KOPT-K1 (cell line): ENCODE results near the gene KHDC1L.
"Not testable (repeated sequence)": the region's sequence is repeated elsewhere in the genome, so short reads cannot be mapped to it uniquely, and the experiment has no call there.

ENCODE experiments used
- H3K27ac ChIP-seq: fragments of 200-600 bp; sonication (generic); 2 replicates; pipeline ENCODE4 v1.5.1; 2016; ENCODE audit warnings: antibody characterized with exemption, mild to moderate bottlenecking, low read depth, low read length; ENCODE audit not compliant: poor library complexity, severe bottlenecking
- H3K36me3 ChIP-seq: fragments of 200-600 bp; sonication (generic); 2 replicates; pipeline ENCODE4 v1.5.1; 2017; ENCODE audit warnings: antibody characterized with exemption, mild to moderate bottlenecking, low read length, moderate library complexity; ENCODE audit not compliant: insufficient read depth
- H3K9me3 ChIP-seq: fragments of 200-600 bp; sonication (generic); 2 replicates; pipeline ENCODE4 v1.5.1; 2017; ENCODE audit warnings: antibody characterized with exemption, low read length, mild to moderate bottlenecking; ENCODE audit not compliant: insufficient read depth, poor library complexity, severe bottlenecking

KHDC1L gene

DNA sequence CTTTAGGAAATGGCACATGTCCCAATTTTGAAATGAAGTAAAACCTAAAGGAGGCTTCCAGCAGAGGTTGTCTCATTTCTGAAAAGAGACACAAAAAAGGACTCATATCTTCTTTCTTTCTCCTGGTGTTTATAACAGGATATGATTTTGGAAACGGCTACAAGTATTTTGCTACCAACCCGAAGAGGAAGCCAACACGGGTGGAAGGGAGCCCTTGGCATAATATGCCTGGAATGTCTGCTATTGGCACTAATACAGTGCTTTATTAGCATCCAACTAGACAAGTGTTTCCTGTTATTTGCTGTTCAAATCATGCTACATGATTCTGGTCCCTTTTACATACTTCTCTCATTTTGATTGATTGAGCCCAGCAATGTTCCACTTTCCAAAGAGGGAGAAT is 8.7 kb upstream of the KHDC1L start:
- not testable (repeated sequence) for H3K27ac ChIP-seq, H3K36me3 ChIP-seq, H3K9me3 ChIP-seq

DNA sequence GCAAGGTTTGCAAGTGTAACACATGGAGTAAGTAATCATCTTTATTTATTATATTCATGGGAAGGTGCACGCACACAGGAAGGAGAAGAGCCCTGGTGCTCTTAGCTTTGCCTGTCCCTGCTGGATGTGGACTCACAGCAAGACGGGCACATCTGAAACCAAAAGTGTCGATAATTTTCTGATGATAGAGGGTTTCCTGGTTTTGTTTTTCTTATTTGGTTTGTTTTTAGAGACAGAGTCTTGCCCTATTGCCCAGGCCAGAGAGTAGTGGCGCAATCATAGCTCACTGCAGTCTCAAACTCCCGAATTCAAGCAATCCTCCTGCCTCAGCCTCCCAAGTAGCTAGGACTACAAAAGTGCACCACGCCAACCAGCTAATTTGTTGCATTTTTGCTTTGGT is 7.8 kb upstream of the KHDC1L start:
- Histone ChIP-seq H3K27ac (no peak overlapping the region), H3K36me3 (no peaks in the 10 kb centered on the region), H3K9me3 (no peaks in the 10 kb centered on the region)

DNA sequence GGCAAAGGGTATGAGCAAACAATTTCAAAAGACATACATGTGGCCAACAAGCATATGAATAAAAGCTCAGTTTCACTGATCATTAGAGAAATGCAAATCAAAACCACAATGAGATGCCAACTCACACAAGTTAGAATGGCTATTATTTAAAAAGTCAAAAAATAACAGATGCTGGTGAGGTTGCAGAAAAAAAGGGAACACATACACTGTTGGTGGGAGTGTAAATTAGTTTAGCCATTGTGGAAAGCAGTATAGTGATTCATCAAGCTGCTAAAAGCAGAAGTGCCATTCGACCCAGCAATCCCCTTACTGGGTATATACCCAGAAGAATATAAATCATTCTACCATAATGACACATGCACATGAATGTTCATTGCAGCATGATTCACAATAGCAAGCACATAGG is 6.7 kb upstream of the KHDC1L start:
- no peaks in the 10 kb centered on the region for H3K9me3 ChIP-seq
- no peaks in the 10 kb centered on the region for H3K36me3 ChIP-seq
- no peak overlapping the region for H3K27ac ChIP-seq

DNA sequence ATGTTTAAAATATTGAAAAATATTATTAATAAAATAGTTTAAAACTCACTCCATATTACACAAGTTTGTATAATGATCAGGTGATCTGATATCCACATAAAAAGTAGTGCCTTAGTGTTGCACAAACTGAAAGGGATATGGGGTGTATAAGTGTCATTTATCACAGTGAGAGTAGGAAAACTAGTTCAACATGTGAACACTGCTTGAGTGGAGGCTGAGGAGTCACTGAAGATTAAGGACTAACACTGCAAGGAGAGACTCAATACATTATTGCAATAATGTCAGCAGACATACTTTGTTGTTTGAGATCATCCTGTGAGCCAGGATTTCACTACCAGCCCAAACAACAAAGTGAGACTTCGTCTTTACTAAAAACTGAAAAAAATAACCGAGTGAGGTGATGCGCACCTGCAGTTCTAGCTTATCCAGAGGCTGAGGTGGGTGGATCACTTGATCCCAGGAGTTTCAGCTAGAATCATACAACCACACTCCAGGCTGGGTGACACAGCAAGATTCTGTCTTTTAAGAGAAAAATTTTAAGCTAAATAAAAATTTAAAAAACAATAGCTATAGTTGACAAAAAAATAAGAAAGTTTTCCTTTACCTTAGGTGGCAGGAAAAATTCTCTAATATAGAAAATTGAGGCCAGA is 2.4 kb upstream of the KHDC1L start:
- Histone ChIP-seq H3K9me3 (no peaks in the 10 kb centered on the region), H3K36me3 (no peaks in the 10 kb centered on the region), H3K27ac (no peak overlapping the region)

DNA sequence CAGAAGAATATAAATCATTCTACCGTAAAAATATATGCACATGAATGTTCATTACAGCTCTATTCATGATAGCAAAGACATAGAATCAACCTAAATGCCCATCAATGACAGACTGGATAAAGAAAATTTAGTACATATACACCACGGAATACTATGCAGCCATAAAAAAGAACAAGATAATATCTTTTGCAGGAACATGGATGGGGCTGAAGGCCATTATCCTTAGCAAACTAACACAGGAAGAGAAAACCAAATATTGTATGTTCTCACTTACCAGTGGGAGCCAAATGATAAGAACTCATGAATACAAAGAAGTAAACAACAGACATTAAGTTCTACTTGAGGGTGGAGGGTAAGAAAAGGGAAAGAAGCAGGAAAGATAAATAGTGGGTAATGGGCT is 8.4 kb downstream of the KHDC1L start:
- H3K27ac ChIP-seq, result no peak overlapping the region
- H3K36me3 ChIP-seq, result no peaks in the 10 kb centered on the region
- H3K9me3 ChIP-seq, result no peaks in the 10 kb centered on the region

DNA sequence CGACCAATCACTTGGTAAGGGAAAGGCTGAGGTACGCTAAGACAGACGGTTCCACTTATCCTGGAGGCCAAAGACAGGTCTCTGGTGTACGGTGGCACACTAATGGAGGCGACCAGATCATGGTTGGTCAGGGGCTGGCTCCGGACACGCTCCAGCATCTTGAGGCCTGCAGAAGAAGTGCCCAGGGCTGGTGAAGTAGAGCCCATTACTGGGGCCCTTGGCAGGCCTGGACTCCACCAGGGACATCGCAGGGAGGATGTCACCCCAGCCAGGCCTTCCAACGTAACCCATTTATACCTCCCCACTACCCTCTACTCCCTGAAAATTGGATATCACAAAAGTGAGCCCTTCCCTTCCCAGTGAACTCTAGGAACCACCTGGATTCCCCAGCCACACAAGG is 16.2 kb downstream of the KHDC1L start:
- peaks cover 5% of the 10 kb centered on the region for H3K9me3 ChIP-seq
- H3K27ac ChIP-seq, result no peak overlapping the region
- H3K36me3 ChIP-seq, result no peaks in the 10 kb centered on the region

DNA sequence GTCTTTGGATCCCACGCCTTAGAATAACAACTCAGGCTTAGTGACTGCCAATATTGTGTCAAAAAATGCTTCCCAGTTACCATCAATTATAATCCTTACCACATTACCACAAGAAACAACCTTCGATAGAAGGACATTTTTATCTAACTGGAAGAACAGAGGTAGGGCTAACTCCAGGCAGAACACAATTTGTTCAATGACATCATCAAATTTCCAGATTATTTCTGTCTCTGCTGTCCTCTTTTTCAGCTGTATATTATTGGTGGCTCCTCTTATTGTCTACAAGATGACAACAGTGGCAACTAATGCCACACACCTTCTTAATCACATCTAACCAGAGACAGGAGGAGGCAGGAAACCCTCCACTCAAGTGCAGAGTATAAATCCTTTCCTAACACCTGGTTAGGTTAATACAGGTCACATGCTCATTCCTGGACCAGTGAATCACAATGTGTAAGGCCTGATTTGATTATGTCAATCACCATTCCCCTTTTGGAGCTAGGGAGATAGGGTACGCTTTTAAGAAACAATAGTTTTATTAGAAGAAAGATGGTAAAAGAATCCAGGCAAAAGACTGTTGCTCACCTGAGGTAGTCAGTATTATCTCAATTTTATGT is 18.0 kb downstream of the KHDC1L start:
- Histone ChIP-seq H3K36me3 (no peaks in the 10 kb centered on the region), H3K27ac (no peak overlapping the region), H3K9me3 (peaks cover 5% of the 10 kb centered on the region)

DNA sequence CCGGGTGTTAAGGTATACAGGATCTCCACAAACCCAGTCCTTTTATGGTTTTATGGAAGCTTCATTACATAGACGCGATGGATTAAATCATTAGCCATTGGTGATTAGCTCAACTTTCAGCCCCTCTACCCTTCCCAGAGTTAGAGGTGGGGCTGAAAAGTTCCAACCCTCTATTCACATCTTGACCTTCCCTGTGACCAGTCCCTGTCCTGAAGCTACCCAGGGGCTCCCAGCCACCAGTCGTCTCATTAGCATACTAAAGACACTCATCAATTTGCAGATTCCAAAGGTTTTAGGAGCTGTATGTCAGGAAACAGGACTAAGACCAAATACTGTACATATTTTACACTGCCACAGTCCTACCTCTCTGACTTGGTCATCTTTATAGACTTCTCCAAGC is 21.0 kb downstream of the KHDC1L start:
- peaks cover 5% of the 10 kb centered on the region for H3K9me3 ChIP-seq
- no peaks in the 10 kb centered on the region for H3K36me3 ChIP-seq
- H3K27ac ChIP-seq, result no peak overlapping the region

DNA sequence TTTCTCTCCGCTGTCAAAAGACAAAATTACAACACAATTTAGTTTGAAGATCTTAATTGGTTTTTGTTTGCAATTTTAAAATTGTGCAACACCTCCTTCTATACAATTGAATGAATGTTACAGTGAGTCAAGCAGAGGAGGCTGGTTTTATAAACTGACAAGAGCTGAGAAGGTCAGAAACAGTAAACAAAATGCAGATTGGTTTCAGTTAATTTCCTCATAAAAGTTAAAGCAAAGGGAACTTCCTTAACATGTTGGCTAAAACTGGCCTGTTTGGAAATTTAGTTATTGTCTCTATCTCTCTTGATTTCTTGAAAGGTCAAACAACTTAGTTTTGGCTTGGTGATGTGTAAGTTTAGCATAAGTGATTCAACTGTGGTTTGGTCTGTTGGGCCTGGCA is 22.2 kb downstream of the KHDC1L start:
- H3K36me3 ChIP-seq, result no peaks in the 10 kb centered on the region
- peaks cover 5% of the 10 kb centered on the region for H3K9me3 ChIP-seq
- no peak overlapping the region for H3K27ac ChIP-seq

DNA sequence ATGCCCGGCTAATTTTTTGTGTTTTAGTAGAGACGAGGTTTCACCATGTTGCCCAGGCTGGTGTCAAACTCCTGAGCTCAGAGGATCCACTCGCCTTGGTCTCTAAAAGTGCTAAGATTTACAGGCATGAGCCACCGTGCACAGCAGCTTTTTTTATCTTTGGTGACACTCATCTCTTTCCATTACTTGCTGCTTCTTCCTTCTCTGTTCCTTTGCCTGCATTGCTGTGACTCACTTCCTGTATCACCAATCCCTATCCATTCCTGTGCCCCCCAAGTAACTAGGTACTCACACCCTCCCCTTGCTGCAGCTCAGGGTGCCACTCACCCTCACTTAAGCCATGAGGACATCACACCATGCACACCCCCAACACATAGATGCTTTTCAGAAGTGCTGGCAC is 24.6 kb downstream of the KHDC1L start:
- no peak overlapping the region for H3K27ac ChIP-seq
- no peaks in the 10 kb centered on the region for H3K9me3 ChIP-seq
- H3K36me3 ChIP-seq, result no peaks in the 10 kb centered on the region

DNA sequence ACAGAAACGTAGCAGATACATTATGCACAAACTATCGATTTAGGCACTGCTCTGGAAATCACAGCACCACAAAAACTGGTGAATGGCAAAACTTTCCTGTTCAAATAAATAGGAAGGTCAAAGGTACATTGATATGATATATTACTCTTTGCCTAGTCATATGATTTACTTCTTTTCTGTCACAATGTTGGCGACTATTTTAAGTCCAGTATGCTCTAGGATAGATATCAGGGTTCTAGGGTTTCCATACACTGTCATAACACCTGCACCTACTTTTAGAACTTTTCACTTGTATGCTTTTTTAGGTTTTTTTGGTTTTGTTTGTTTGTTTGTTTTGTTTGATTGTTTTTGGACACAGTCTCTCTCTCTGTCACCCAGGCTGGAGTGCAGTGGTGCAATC is 25.0 kb downstream of the KHDC1L start:
- no peaks in the 10 kb centered on the region for H3K9me3 ChIP-seq
- no peaks in the 10 kb centered on the region for H3K36me3 ChIP-seq
- no peak overlapping the region for H3K27ac ChIP-seq

DNA sequence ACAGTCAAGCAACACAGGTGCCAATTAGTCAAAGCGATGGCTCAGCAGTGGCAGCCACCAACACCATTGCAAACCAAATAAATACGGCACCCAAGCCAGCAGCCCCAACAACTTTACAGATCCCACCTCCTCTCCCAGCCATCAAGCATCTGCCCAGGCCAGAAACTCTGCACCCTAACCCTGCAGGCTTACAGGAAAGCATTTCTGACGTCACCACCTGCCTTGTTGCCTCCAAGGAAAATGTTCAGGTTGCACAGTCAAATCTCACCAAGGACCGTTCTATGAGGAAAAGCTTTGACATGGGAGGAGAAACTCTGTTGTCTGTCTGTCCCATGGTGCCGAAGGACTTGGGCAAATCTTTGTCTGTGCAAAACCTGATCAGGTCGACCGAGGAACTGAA is 30.6 kb downstream of the KHDC1L start:
- H3K27ac ChIP-seq, result no peak overlapping the region
- no peaks in the 10 kb centered on the region for H3K36me3 ChIP-seq
- no peaks in the 10 kb centered on the region for H3K9me3 ChIP-seq

DNA sequence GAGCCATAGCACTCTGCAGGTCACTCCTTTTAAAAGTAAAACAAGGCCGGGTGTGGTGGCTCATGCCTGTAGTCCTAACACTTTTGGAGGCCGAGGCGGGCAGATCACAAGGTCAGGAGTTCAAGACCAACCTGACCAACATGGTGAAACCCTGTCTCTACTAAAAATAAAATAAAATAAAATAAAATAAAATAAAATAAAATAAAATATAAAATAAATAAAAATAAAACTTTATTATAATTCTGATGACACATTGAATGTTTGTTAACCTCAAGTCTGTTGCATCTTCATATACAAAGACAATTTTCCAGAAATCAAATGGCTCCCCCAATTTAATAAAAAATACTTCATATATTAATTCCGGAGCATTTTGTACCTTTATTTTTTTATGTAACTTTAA is 32.0 kb downstream of the KHDC1L start:
- H3K36me3 ChIP-seq, H3K9me3 ChIP-seq, H3K27ac ChIP-seq: not testable (repeated sequence)

DNA sequence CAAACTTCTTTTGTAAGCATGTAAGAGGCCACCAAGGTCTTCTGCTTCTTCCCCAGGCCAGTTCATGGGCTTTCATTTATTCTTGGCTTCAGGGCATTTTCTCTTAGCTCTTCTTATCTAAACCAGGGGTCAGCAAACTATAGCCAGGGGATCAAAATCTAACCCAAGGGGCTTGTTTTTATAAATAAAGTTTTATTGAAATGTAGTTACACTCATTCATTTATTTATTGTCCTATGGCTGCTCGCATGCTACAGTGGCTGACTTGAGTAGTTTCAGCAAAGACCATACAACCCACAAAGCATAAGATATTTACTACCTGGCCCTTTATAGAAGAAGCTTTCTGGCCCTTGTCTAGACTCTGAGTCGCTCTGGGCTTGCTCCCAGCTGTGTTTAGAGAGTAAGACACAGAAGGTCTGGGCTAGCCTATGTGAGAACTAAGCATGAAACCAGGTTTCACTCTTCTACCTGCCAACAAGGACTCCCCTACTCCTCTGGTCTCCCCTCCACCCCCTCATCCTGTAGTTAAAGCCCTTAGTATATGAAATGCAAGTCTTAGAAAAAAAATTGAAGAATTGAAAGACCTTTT is 43.2 kb downstream of the KHDC1L start:
- H3K36me3 ChIP-seq, result no peaks in the 10 kb centered on the region
- H3K27ac ChIP-seq, result no peak overlapping the region
- no peaks in the 10 kb centered on the region for H3K9me3 ChIP-seq

DNA sequence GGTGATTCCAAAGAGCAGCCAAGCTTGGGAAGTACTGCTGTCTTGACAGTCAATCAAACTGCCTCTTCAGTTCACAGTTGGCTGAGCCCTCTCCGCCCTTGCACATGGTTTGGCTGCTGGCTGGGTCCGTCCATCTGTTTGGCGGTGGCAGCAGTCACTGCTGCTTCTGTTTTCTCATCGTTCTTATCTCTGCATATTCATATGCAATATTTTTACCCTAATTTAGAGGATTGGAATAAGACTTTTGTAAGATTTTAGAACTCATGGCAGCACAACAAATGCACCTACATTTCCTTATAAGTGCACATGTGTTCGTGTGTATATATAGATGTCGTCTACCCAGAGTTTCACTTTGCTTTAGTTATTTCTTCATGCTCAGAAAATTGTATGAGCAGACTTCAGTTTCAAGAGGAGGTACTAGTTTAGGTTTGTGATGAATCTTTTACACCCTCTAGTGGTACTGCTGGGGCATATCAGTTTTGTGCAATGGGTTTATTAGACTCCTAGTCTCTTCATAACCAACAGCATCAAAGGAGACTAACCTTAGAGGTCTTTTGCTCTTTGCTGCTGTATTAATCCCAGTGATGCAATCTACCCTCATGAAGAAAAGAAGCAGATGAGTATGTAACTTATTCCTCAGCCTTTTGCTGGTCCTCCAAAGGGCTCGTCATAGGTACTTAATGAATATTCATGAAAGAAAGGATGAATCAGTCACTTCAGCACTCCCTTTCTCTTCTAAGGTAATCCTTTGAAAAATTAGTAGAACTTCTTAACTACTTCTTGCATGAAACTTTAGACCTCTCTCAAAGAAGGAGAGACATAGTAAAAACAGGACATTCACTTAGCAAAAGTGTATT is 44.3 kb downstream of the KHDC1L start:
- no peaks in the 10 kb centered on the region for H3K36me3 ChIP-seq
- H3K9me3 ChIP-seq, result no peaks in the 10 kb centered on the region
- H3K27ac ChIP-seq, result no peak overlapping the region
